Renal cortical epithelial cell (primary cell): ENCODE measurements around the gene PAQR8. TPM values are rescaled to one million over a fixed set of nuclear protein-coding genes. Genes with fewer than 3 reads are reported as not detected.
A peak's percentile ranks its signal among the peaks of the same experiment; 100 is the strongest.
"Not testable (repeated sequence)": the region's sequence is repeated elsewhere in the genome, so short reads cannot be mapped to it uniquely, and the experiment has no call there.

Source experiments
- DNase-seq: peaks from one replicate; pipeline ENCODE4 v3.0.0-alpha.2; 2011; ENCODE audit warnings: low read depth
- total RNA-seq: library from RNA; depleted of rRNA; stranded (reverse); fragments of >200 nt; gene quantifications from 2 replicates; pipeline ENCODE4 v1.2.3, GENCODE V29; 2014

Gene PAQR8
- total RNA-seq, 1 donor from 2014 or later = 3.6 TPM

DNA sequence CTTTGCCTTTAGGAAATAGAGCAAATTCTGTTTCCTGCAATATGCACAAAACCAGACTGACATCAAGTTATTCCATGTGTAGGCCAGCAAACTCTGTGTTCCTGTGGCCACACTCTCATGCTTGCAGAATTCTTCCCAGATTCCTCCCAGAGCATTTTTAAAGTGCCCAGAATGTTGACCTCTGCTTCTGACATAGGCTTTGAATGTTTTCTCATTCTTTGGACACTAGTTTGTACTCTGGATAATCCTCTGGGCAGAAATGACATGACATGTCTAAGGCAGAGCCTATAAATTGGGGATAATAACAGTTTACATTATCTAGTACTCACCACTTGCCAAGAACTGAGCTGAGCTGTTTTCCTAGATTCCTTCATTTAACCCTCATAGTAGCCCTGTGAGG is 49.0 kb downstream of the PAQR8 start:
- DNase-seq = no peak

DNA sequence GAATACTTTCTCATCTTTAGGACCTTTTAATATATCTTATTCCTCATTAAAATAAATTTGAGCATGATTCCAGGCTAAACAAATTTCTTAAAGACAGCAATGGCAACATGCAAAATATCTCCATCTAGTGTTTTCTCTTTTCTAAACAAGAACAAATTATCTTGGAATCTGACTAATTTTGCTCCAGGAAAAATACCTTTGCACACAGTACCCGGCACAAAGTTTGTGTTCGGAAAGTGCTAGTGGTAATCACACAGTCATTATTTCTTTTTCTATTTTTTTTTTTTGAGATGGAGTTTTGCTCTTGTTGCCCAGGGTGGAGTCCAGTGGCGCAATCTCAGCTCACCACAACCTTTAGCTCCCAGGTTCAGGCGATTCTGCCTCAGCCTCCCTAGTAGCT is 50.0 kb downstream of the PAQR8 start:
- DNase-seq = no peak

DNA sequence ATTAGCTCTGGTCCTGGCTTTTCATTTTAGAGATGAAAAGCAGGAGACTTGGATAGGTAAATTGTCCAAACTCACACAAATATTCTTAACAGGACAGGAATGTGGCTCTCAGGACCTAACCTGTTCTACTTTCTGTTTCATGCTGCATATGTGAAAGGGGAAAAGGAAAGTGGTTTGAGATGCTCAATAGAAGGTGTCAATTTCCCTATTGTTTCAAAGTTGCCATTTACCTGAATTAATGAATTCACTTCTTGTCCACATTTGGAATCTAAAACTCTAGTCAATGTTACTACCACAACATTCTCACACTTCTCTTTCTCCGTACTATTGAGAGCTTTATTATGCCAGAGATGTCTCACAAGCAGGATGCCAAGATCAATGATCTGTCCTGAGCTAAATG is 53.4 kb downstream of the PAQR8 start:
- DNase-seq = no peak

DNA sequence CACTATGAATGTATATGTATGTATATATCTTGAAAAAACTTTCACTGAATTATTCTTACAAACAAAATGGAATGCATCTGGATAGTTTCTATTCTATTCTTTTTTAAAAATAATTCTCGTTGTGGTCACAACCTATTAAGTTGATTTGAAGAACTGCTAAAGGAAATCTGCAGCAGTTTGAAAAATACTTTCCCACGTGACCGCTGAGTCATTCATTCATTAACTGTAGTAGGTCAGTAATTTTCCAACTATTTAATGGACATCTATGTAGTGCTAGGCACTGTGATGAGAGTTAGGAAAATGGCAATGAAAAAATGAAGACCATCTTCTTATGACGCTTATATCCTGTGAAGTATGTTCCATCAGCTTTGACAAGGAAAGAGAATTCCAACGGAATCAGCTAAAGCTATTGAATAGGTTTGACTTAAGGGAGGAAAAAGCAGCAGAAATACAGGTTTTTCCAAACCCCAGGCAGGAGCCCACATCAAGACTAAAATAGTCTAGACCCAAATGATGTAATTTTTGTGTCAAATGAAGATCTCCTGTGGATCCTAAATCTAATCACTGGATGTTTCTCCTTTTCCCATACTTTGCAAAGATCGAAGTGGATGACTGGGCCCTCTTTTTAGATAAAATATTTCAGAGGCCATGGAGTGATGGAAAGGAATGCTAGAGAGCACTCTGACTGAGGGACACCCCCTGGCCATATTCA is 54.1 kb downstream of the PAQR8 start:
- peak; percentile 66 for DNase-seq

DNA sequence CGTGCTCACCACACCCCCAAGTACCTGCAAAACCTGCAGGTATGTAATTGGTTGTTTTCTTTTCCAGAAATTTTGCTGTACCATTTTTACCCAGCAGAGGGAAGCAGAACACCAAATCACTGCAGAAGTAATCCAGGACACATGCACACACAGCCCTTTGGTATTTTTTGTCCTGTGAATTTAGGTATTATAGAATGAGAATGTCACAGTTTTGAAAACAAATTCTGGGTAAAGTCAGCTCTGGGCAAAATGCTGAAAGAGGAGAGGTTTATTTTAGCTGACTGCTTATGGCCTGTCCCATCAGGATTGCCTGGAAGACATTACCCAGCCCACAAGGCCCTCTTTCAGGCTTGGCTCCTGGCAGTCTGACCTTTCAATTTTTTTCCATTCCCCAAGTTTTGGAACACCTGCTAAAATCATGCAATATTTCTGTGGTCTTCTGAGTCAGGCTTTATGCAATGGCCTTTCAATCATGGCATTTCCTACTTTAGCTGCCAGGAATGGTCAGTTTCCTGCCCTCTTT is 54.7 kb downstream of the PAQR8 start:
- DNase-seq = peak; percentile 65

DNA sequence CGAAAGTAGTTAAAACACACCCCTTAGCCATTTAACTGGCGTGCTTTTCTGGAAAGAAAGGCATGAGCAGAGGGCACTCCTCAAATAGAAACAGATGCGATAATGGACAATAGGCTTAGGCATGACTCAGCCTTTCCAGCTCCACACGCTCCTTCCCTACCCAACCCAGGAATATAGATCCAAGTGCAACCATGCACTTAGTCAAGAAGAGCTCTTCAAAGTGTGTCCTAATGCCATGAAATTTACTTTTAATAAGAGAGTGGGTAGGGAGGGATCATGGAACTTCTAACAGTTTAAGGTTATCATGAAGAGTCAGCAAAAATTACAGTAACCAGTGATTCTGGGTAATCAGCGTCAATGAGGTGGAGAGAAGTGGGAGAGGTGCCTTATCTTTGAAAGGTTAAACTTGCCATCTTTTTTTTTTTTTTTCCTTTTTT is 55.7 kb downstream of the PAQR8 start:
- DNase-seq = peak; percentile 67

DNA sequence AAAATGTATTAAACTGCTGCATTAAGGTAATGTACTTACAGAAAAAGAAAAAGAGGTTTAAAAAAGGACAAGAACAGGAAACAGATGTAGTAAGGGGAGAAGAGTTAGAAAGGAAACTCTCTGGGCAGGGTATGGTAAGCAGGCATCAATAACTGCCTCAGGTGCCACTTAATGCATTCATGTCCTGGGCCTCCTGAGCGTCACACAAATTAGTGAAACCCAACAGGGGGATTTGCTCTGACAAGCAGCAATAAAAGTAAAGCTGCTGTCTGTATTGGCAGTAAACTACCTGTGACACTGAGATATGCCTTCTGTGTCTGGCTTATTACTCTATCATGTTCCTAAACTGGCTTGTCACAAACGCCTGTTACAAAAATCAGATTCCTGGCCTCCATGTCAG is 56.7 kb downstream of the PAQR8 start:
- no peak for DNase-seq

DNA sequence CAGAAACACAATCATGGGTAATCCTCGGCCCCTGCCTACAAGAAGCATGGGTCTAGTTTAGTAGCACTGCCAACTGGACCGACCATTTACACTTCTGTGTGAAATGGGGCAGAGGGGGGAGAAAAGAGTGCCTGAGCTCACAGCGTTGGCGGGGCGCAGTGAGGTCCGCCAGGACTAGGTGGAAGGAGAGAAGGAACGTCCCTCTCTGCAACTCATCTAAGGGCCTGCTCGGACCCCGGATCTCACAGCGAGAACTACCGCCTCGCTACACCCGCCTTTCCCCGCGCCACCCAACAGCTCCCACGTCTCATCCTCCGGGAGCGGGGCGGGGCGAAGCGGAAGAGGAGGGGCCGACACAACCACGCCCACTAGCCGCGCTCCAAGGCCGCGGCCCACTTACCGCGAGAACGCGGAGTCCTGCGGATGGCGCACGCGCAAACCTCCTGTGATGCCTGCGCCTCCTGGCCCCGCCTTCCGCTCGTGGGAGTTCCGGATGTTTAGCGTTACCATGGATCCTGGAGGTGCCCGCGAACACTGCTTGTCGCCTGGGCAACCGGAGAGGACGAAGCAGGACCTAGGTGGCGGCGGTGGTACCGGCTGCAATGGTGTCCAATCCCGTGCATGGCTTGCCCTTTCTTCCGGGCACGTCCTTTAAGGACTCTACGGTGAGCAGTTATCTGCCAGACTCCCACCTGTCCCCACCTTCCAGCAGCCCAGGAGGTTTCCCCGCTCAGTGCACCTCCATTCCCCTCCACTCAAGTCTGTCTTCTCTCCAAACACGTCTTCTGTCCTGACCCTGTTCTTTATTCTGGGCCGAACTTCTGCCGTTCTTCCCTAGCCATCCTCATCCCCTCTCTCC is 58.1 kb downstream of the PAQR8 start, which contains the start of gene EFHC1:
EFHC1 (plus strand) TSS at position 534 of the 859 bp plus-strand sequence; CDS start at position 603, 69 bp downstream.
- DNase-seq = peak; percentile 95

DNA sequence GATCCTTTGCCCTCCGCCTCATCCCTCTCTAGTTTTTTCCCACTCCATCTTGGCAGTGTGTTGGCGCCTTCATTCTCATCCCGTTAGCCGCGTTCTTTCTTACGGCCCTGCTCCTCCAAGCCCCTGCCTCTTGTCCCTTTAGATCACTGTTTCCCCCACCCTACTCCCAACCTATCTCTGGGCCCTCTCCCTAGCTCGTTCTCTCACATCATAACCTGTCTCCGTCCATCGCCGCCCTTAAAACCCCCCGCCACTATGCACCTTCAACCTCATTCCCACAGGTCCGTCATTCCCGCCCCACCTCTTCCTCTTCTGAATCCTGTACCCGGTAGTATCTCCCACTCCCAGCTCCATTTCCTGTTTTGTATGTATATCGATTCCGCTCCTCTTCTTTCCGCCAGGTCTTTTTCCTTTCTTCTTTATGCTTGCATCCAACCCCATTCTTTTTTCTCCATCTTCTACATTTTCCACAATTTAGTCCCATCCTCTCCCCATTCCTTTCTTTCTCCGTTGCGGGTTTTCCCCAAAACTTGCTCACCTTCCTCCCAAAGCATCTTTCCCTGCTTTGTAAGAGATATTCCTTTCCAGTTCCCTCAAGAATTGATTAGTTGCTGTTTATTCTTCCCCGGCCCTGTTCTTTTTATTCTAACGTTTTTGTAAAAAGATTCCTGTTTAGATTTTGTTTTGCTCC is 58.9 kb downstream of the PAQR8 start:
- peak; percentile 51 for DNase-seq

DNA sequence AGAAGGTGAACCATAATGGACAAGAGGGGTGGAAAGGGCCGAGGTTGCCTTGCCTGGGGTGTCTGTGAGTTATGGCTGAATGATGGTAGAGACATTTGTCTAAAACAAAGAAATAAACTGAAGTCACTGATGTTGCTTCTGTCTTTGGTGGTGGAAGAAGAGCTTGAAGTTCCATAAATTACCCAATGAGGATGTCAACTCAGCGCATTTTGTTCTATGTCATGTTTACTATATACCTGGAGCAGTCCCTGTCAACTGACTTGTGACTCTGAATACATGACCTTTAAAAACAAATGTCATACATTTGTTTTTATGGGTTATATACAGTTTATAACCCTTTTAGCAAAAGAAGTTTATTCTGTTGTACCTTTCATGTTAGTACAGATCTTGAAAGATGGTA is 60.2 kb downstream of the PAQR8 start:
- DNase-seq = no peak

DNA sequence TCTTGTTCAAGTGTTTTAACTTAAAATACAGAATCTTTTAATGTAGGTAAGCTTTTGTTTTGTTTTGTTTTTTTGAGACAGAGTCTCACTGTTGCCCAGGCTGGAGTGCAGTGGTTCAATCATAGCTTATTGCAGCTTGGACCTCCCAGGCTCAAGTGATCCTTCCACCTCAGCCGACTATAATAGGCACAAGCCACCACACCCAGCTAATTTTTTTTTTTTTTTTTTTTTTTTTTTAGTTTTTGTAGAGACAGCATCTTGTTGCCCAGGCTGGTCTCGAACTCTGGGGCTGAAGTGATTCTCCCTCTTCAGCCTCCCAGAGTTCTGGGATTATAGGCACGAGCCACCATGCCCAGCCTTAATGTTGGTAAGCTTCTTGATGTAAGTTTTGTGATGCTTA is 61.5 kb downstream of the PAQR8 start:
- DNase-seq = no peak

DNA sequence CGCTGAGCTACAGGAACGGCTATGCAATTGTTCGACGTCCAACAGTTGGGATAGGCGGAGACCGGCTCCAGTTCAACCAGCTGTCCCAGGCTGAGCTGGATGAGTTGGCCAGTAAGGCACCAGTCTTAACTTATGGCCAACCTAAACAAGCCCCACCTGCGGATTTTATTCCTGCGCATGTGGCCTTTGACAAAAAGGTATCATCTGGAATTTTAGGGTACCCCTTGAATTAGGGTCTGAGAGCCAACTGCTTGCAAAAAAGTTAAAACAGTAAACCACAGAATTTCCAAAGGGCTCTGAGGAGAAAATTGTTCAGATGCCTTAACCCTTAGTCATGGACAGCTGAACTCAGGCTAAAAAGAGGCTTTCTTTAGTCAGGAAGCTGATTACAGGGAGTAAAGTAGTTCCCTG is 62.0 kb downstream of the PAQR8 start:
- peak; percentile 90 for DNase-seq

DNA sequence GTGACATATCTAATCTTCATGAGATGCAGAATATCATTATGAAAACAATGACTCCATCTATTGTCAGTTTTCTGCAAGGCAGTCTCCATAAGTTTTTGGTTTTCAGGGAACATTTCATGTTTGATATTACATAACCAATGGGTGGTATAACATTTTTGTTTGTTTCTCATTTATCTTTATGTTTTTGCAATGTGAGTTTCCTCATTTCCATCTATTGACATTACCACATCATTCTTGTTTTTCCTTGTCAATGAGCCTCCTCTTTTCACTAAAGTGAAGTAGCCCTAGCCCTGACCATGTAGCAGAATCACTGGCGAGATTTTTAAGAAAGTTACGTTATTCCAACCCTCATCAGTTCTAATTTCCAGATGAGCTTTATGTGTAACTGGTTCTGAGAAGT is 62.6 kb downstream of the PAQR8 start:
- no peak for DNase-seq

DNA sequence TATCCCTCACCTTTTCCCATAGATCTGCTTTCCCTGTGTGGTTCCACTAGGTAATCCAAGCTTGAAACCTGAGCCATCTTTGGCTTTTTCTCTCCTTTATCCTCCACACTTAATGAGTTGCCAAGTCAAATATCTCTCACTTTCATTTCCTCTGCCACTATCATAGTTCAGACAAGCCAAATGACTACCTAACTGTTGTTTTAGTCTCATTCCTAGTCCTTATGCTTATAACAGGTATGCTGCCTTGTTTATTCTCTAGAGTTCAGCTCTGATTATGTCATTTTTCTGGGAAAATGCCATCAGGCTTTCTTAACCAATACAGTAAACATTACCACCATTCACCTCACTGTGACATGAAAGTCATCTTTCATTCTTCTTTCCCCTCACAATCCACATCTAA is 64.7 kb downstream of the PAQR8 start:
- DNase-seq = no peak

DNA sequence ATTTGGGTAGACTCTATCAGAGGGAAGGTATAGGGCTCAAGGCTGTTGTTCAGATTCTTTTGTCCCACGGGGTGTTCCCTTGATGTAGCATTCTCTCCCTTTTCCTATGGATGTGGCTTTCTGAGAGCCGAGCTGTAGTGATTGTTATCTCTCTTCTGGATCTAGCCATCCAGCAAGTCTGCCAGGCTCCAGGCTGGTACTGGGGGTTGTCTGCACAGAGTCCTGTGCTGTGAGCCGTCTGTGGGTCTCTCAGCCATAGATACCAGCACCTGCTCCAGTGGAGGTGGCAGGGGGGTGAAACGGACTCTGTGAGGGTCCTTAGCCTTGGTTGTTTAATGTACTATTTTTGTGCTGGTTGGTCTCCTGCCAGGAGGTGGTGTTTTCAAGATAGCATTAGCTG is 71.3 kb downstream of the PAQR8 start:
- DNase-seq = not testable (repeated sequence)

DNA sequence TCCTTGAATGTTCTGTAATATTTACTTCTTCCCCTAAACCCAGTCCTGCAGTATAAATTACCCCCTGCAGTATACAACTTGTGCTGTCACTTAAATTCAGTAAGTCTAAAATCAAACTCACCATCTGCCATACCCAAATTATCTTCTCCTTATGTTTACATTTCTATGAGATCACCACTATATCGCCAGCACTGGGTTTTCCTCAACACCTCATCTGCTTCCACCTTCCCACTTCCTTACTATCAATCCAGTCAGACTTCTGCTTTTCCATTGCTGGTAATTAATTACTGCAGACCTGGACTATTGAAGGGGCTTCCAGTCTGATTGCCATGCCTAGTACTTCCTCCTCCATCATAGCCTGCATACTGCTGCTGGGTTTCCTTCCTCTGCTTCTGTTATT is 73.4 kb downstream of the PAQR8 start:
- no peak for DNase-seq

DNA sequence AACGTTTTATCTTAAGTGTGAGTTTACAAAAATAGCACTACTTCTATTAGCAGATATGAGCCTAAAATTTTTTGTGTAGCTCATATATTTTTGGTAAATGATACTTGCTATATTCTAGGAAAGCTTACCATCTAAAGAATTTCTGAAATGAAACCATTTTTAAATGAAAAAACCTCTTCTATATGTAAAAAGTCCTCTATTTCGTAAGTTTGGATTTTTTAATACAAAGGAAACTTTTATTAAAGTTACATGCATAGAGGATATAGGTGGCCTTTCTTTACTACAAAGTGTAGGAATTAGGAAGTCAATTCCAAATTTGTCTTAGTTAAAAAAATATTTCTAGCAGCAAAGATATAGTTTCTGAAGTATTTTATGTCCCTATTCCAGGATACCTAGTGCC is 77.0 kb downstream of the PAQR8 start:
- DNase-seq = no peak

DNA sequence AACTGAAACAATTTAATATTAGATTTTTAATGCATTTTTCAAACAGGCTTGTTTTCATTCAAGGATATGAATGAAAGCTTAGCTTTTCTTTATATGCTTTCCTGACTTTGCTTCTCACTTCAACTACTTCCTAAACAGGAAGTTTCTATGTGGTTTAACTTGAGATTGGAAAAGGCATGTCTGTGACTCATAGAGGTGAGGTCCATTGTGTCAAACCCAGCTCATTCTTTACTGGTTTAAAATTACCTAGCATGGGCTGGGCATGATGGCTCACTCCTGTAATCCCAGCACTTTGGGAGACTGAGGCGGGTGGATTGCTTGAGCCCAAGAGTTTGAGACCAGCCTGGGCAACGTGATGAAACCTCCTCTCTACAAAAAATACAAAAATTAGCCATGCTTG is 92.6 kb downstream of the PAQR8 start:
- DNase-seq = peak; percentile 96

DNA sequence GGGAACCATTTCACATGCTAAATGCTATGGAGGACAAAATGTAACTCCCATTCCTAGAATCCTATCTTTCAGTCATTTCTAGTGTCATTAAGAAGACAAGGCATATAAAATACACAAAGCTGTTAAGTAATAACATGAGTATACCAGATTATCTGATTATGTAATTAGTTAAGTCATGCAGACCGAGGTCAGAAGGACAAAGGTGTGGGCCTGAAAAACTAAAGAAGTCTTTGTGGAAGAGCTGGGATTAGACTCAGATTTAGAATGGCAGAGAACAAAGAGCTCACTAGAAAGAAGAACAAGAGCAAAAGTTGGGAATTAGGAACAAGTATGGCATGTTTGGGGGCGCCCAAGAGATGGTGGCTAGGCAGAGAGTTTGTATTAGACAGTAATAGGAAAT is 95.1 kb downstream of the PAQR8 start:
- peak; percentile 13 for DNase-seq
